ENCODE data around the gene NSG2. TPM values are rescaled to one million over a fixed set of nuclear protein-coding genes. Genes with fewer than 3 reads are reported as not detected.
A peak's percentile ranks its signal among the peaks of the same experiment; 100 is the strongest.

The NSG2 gene
- total RNA-seq, 6 experiments from 2014 or later, result 0.13 TPM; not detected in 5

GRCh38 chr5:174106997-174107655 is 61.6 kb downstream of the NSG2 start:
- intact Hi-C loops (cut with DNase I), result no loop called here
- no peak overlapping the region for H3K27ac ChIP-seq
- H3K9me3 ChIP-seq, result no peaks in the 10 kb centered on the region
- no peaks in the 10 kb centered on the region for H3K4me1 ChIP-seq
- H3K27me3 ChIP-seq, result no peaks in the 10 kb centered on the region
- ATAC-seq, result peak; percentile 34 to 97 (median 57)
- peak in 2 of 3 donors; percentile 70 to 71 for DNase-seq
- no peak overlapping the region for H3K4me3 ChIP-seq
- H3K36me3 ChIP-seq, result no peaks in the 10 kb centered on the region
- TF ChIP-seq POLR2A (IDR thresholded peaks at IDR 0.05) (no peak), CTCF (IDR thresholded peaks at IDR 0.05) (no peak)
- WGBS (ENCODE audit: insufficient coverage, low coverage, low lambda C conversion rate, missing lambda C conversion rate), result 40% methylated on average over 6 of the region's 17 CpGs

DNA sequence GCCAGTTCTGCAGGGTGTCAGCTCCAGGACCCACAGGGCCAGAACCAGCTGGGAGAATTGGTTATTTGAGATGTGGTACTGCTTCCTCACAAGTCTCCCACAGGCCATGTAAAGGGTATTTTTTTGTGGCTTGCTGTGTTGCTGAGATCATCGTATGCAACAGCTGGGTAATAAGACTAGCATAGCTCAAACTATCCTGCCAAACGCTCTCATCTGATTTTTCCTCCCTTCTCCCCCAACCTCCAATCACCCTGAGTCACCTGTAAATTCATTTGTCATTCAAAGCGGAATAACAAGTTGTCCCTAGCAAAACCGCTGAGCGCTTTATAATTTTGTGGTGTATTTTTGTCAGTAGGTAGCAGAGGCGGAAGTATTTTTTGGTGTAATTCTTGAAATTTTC is 63.2 kb downstream of the NSG2 start:
- intact Hi-C loops (cut with DNase I), result no loop called here
- no peaks in the 10 kb centered on the region for H3K9me3 ChIP-seq
- TF ChIP-seq CTCF (IDR thresholded peaks at IDR 0.05) (no peak), POLR2A (IDR thresholded peaks at IDR 0.05) (no peak)
- no peak for DNase-seq
- no peak overlapping the region for H3K27ac ChIP-seq
- WGBS (ENCODE audit: insufficient coverage, low coverage, low lambda C conversion rate, missing lambda C conversion rate), result 69% methylated on average over 5 of the region's 6 CpGs
- no peaks in the 10 kb centered on the region for H3K36me3 ChIP-seq
- H3K4me1 ChIP-seq, result no peaks in the 10 kb centered on the region
- H3K27me3 ChIP-seq, result no peaks in the 10 kb centered on the region
- no peak overlapping the region for H3K4me3 ChIP-seq
- ATAC-seq, result no peak

- intact Hi-C loops (cut with DNase I), result no loop called here
- Histone ChIP-seq H3K4me1 (no peaks in the 10 kb centered on the region), H3K36me3 (no peaks in the 10 kb centered on the region), H3K9me3 (no peaks in the 10 kb centered on the region), H3K27ac (no peak overlapping the region), H3K27me3 (no peaks in the 10 kb centered on the region), H3K4me3 (no peak overlapping the region)
- no peak for TF ChIP-seq POLR2A (IDR thresholded peaks at IDR 0.05)
- TF ChIP-seq CTCF (IDR thresholded peaks at IDR 0.05), result no peak
- 67% methylated on average over 9 of the region's 10 CpGs for WGBS (ENCODE audit: insufficient coverage, low coverage, low lambda C conversion rate, missing lambda C conversion rate)
- no peak for DNase-seq
- ATAC-seq, result no peak
Measured at GRCh38 chr5:174109698-174110260, 64.3 kb downstream of the NSG2 start.

- no peak for TF ChIP-seq POLR2A (IDR thresholded peaks at IDR 0.05)
- TF ChIP-seq CTCF (IDR thresholded peaks at IDR 0.05), result no peak
- H3K4me3 ChIP-seq, result no peak overlapping the region
- H3K27ac ChIP-seq, result no peak overlapping the region
- H3K4me1 ChIP-seq, result no peaks in the 10 kb centered on the region
- intact Hi-C loops (cut with DNase I), result no loop called here
- H3K9me3 ChIP-seq, result no peaks in the 10 kb centered on the region
- WGBS (ENCODE audit: insufficient coverage, low coverage, low lambda C conversion rate, missing lambda C conversion rate), result 66% methylated on average over 4 of the region's 7 CpGs
- H3K36me3 ChIP-seq, result no peaks in the 10 kb centered on the region
- no peaks in the 10 kb centered on the region for H3K27me3 ChIP-seq
- DNase-seq, result no peak
- ATAC-seq, result peak in 1 of 4 donors; percentile 21
Measured at GRCh38 chr5:174110310-174110709, 64.8 kb downstream of the NSG2 start.
